ENCODE measurements around the gene TECTA. TPM values are rescaled to one million over a fixed set of nuclear protein-coding genes. Genes with fewer than 3 reads are reported as not detected.

TECTA gene
- total RNA-seq, 4 donors from 2014 or later: 0.49 to 1.4 (median 0.71) TPM

- TF ChIP-seq CTCF (IDR thresholded peaks at IDR 0.05; ENCODE audit: low read depth): no peak
These were observed 42.9 kb downstream of the TECTA start for GRCh38 chr11:121143921-121144320.

GRCh38 chr11:121144723-121145122 is 43.7 kb downstream of the TECTA start:
- TF ChIP-seq CTCF (IDR thresholded peaks at IDR 0.05; ENCODE audit: low read depth): no peak

- TF ChIP-seq CTCF (IDR thresholded peaks at IDR 0.05; ENCODE audit: low read depth): no peak
These were observed 44.8 kb downstream of the TECTA start for GRCh38 chr11:121145826-121146225.

- no peak for TF ChIP-seq CTCF (IDR thresholded peaks at IDR 0.05; ENCODE audit: low read depth)
These were observed 48.1 kb downstream of the TECTA start for GRCh38 chr11:121149116-121149515.

GRCh38 chr11:121151207-121151688 is 50.2 kb downstream of the TECTA start:
- TF ChIP-seq CTCF (IDR thresholded peaks at IDR 0.05; ENCODE audit: low read depth): no peak

GRCh38 chr11:121152764-121153163 is 51.7 kb downstream of the TECTA start:
- TF ChIP-seq CTCF (IDR thresholded peaks at IDR 0.05; ENCODE audit: low read depth): no peak

- TF ChIP-seq CTCF (IDR thresholded peaks at IDR 0.05; ENCODE audit: low read depth): no peak
These were observed 52.4 kb downstream of the TECTA start for GRCh38 chr11:121153472-121153871.
